HG03066 (cell line): Measurements from ENCODE around the gene WDR76.
"Not testable (repeated sequence)": the region's sequence is repeated elsewhere in the genome, so short reads cannot be mapped to it uniquely, and the experiment has no call there.

ENCODE experiments used
- ATAC-seq: cut with Tn5 transposase; IDR thresholded peaks from one replicate; pipeline ENCODE4 v1.9.1; 2021; ENCODE audit warnings: low read depth; ENCODE audit not compliant: unreplicated experiment

The WDR76 gene

DNA sequence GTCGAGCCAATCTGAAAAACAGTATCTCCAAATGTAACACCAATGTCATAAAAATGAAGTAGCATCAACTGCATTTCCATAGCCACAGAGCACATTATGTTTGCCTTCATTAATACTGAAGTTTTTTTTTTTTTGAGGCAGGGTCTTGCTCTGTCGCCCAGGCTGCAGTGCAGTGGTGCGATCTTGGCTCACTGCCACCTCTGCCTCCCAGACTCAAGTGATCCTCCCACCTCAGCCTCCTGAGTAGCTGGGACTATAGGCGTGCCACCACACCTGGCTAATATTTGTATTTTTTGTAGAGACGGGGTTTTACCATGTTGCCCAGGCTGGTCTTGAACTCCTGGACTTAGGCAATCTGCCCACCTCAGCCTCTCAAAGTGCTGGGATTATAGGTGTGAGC is 11.7 kb upstream of the WDR76 start:
- ATAC-seq, result not testable (repeated sequence)

GRCh38 chr15:43821505-43821904 is 5.3 kb upstream of the WDR76 start:
- ATAC-seq, result no peak

DNA sequence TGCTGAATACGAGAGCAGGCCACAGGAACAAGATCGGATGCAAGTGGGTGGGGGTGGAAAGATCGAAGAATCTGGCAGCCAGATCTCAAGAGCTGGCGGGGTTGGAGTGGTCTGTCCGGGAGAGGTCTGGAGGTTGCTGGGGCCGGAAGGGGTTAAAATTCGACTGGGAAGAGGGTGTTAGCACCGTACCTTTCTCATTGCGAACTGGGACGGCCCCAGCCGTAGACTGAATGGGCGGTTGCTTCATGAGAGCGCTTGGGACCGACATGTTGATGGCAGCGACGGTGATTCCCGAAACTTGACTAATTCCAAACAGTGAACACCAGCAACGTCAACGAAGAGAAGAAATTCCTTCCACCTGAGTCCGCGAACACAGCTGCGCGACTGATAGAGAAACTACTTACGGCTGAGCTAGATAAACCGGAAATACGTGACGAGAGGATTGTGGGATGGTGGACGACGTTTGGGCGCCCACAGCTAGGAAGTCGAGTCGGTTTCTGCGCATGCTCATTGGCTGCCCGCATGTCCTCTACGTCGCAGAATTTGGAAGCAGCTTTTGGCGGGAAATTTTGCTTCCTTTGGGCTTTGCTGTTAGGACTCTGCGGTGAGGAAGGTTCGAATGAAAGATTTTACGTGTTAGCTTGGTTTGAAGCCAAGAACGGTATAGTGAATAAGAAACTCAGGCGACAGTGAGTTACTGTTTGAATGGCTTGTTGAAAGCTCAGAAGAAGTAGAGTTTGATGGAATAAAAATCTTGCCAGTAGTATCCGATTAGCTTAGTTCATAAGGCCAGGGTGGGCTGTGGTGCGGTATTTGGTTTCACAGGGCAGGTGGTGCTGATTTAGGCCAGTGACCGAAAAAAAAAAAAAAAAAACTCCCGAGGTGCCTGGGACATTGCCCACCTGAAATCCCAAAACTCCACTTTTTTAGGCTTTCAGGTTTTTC is 2.2 kb upstream of the WDR76 start, which contains the start of gene MFAP1:
MFAP1 (minus strand) TSS at position 389 of the 945 bp plus-strand sequence; CDS start at position 268, 121 bp downstream.
- peak; percentile 76 for ATAC-seq

DNA sequence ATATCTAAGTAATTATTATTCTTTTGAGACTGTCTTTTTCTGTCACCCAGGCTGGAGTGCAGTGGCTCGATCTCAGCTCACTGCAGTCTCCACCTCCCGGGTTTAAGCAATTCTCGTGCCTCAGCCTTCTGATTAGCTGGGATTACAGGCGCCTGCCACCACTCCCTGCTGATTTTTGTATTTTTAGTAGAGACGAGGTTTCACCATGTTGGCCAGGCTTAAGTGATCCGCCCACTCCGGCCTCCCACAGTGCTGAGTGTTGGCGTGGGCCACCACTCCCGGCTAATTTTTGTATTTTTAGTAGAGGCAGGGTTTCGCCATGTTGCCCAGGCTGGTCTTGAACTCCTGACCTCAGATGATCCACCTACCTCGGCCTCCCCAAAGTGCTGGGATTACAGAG is 1.5 kb upstream of the WDR76 start:
- not testable (repeated sequence) for ATAC-seq

DNA sequence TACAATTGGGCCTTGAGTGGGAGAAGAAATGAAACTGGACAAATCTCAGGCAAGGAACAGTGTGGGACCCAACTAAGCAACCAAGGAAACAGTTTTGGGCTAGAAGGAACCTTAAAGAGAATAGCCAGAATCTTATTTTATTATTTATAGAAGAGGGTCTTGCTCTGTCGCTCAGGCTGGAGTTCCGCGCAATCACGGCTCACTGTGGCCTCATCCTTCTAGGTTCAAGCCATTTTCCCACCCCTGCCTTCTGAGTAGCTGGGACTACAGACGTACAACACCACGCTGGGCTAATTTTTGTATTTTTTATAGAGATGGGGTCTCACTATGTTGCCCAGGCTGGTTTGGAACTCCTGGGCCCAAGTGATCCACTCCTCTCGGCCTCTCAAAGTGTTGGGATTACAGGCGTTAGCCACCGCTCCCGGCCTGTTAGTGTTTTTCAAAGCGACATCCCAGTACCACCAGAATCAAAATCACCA is 734 bp upstream of the WDR76 start:
- no peak for ATAC-seq

GRCh38 chr15:43828061-43828657 is 1.4 kb downstream of the WDR76 start:
- no peak for ATAC-seq

DNA sequence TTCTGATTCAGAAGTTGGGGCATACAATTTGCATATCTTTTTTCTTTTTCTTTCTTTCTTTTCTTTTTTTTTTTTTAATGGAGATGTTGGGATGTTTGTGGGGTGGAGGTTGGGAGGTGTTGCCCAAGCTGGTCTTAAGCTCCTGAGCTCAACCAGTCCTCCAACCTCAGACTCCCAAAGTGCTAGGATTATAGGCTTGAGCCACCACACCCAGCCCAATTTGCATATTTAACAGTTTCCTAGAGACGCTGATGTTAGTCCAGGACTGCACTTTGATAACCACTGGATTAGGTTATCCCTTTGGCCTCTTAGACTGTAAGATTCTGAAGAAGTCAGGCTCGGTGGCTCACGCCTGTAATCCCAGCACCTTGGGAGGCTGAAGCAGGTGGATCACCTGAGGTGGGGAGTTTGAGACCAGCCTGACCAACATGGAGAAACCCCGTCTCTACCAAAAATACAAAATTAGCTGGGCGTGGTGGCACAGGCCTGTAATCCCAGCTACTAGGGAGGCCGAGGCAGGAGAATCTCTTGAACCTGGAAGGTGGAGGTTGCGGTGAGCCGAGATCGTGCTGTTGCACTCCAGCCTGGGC is 3.2 kb downstream of the WDR76 start:
- not testable (repeated sequence) for ATAC-seq

DNA sequence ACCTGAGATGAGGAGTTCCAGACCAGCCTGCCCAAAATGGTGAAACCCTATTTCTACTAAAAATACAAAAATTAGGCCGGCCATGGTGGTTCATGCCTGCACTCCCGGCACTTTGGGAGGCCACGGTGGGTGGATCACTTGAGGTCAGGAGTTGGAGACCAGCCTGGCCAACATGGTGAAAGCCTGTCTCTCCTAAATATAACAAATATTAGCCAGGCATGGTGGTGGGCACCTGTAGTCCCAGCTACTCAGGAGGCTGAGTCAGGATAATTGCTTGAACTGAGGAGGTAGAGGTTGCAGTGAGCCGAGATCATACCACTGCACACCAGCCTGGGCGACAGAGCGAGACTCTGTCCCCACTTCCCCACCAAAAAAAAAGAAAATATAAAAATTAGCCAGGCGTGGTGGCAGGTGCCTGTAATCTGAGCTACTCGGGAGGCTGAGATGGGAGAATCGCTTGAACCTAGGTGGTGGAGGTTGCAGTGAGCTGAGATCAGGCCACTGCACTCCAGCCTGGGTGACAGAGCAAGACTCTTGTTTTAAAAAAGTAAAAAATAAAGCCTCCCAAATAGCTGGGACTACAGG is 4.0 kb downstream of the WDR76 start:
- not testable (repeated sequence) for ATAC-seq

- ATAC-seq, result not testable (repeated sequence)
Observed at GRCh38 chr15:43831519-43832052, 4.8 kb downstream of the WDR76 start.

DNA sequence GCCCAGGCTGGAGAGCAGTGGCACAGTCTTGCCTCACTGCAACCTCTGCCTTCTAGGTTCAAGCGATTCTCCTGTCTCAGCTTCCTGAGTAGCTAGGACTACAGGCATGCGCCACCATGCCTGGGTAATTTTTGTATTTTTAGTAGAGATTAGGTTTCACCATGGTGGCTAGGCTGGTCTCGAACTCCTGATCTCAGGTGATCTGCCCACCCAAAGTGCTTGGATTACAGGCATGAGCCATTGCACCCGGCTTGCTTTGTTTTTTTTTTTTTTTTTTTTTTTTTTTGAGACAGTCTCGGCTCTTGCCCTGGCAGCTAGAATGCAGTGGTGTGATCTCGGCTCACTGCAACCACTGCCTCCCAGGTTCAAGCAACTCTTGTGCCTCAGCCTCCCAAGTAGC is 5.7 kb downstream of the WDR76 start:
- ATAC-seq, result not testable (repeated sequence)

GRCh38 chr15:43845421-43845820 is 18.6 kb downstream of the WDR76 start:
- ATAC-seq, result no peak

DNA sequence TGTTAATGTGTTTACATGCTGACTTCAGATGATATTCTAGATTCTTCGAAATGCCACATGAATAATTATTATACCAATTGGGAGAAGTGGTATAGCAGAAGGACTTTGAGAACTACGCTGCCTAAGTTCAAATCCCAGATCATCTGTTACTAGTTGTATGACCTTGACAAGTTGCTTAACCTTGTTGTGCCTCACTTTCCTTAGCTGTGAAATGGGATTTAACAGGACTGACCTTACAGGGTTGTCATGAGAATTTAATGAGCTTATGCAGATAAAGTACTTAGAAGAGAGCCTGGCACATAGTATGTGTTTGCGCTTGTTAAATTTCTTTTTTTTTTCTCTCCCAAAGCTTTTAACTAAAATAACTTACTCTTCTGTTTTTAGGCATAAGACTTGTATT is 24.4 kb downstream of the WDR76 start:
- no peak for ATAC-seq

- ATAC-seq, result no peak
Observed at GRCh38 chr15:43852607-43853006, 25.8 kb downstream of the WDR76 start.

DNA sequence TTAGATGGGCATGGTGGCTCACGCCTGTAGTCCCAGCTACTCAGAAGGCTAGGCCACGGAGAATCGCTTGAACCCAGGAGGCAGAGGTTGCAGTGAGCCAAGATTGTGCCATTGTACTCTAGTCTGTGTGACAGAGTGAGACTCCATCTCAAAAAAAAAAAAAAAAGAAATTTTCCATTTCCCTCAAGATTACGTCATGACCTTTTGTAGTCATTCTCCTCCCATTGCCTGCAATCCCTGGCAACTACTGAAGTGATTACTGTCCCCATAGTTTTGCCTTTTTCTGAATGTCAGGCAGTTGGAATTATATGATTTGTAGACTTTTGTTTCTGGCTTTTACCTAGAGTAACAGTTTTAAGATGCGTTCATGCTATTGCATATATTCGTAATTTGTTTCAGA is 28.0 kb downstream of the WDR76 start:
- ATAC-seq, result no peak

DNA sequence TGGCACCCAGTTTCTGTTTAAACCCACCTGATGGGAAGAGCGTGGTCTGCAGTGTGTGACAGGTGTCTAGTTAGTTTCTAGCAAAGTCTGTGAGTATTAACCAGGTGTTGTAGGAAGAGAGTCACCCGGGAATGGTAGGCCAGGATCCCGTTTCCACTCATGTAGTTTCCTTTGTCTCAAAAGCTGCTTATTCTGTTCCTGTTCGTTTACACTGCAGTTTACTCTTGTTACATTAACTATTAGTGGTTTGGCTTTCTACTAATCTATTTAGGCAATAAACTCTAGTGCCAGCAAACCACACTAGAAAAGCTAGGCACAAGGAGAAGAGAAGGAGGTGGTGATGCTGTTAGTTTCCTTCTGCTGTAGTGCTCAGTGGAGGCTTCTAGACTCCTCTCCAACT is 32.7 kb downstream of the WDR76 start:
- ATAC-seq, result no peak

DNA sequence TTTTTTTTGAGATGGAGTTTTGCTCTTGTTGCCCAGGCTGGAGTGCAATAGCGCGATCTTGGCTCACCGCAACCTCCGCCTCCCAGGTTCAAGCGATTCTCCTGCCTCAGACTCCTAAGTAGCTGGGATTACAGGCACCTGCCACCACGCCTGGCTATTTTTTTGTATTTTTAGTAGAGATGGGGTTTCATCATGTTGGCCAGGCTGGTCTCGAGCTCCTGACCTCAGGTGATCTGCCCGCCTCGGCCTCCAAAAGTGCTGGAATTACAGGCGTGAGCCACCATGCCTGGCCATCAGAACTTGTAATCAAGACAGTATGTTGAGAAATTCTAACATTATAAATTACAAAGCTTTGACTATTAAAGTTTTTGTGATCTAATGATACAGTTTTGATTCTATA is 39.8 kb downstream of the WDR76 start:
- ATAC-seq, result not testable (repeated sequence)

DNA sequence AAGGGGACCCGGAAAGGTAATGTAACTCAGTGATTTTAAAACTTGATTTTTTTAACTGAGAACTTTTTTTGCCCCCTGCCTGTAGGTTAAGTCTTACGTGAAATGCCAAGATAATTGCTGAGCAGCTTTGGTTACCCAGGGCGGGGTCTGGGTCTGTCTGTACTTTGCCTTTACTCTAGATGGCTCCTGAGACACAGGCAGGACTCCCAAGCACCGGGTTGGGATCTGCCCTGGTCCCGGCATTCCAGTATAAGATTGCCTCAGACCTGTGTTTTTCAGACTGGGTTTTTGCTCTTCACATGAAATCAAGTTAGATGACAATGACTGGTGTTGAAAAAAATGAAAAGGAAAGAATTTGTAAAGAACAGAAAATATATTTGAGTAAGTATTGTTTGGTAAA is 40.3 kb downstream of the WDR76 start:
- no peak for ATAC-seq

DNA sequence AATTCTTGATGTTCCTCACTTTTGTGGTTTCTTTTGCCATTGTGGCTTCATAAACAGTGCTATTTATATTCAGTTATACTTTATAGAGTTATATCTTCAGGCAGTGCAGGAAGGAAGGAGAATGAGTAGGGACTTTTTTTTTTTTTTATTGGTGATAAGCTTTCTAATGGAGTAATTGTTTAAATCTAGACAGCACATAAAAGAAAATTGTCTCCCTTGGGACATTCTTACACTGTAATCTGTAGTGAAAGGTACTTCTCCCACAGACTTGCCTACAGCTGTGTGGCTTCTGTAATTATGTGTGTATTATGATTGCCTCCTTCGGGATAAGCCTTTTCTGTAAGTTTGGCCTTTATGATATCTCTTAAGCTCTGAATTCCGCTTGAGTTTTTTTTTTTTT is 41.6 kb downstream of the WDR76 start:
- no peak for ATAC-seq

- ATAC-seq, result no peak
Observed at GRCh38 chr15:43871835-43872234, 45.0 kb downstream of the WDR76 start.

DNA sequence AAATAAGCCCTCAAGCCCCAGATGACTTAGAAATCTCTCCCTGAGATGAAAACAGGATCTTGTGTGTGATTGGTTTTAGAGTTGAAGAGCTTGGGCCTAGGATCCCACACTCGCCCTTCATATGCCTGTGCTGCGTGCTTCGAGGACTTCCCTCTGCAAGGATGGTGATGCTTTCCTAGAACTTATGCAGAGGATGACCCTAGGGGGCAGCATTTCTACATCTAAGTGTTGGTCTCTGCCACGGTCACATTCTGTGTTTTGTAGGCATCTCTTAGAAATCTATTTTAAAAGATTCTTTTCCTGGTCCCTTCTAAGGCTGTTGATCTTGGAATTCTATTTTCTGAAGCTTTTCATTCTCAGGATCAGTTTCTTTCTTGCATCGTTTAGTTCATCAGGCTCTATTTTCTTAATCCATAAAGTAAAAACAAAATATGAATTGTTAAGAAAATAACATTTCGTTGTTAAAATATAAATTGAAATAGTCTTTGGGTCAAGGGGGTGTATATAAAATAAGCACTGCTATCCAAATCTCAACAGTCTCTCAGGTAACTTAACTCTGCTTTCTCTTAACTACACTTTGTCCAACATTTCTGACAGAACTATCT is 45.7 kb downstream of the WDR76 start:
- ATAC-seq, result no peak
